H4 (cell line): ENCODE data around the gene OXER1. TPM values are rescaled to one million over a fixed set of nuclear protein-coding genes. Genes with fewer than 3 reads are reported as not detected.

Experiments
- total RNA-seq: library from RNA; depleted of rRNA; stranded (reverse); fragments of >200 nt; shearing (Covaris generic); gene quantifications from 2 replicates; pipeline ENCODE4 v1.2.3, GENCODE V29; 2014; rRNA removed

Gene OXER1
- total RNA-seq, 1 experiment from 2014 or later, result not detected

Other genes starting within 250 kb of the OXER1 start
- 23.8 and 26.4 TPM in 2 replicates for gene MTA3, start 195.5 kb downstream of the OXER1 start, total RNA-seq
- not detected in 2 replicates for gene HAAO, start 28.4 kb upstream of the OXER1 start, total RNA-seq